G401 (cell line): ENCODE measurements around the gene CARD9. TPM values are rescaled to one million over a fixed set of nuclear protein-coding genes. Genes with fewer than 3 reads are reported as not detected.
A peak's percentile ranks its signal among the peaks of the same experiment; 100 is the strongest.

Experiments
- DNase-seq: peaks from one replicate; pipeline ENCODE4 v3.0.0-alpha.2; 2015; ENCODE audit warnings: low spot score
- in situ Hi-C: cut with HindIII; loops from 2 replicates; pipeline ENCODE4 v1.10.0; 2016; ENCODE audit warnings: low sequenced_read_pairs, mixed read lengths
- total RNA-seq: library from RNA; depleted of rRNA; stranded (reverse); fragments of >200 nt; shearing (Covaris generic); gene quantifications from 2 replicates; pipeline ENCODE4 v1.2.3, GENCODE V29; 2014

CARD9 gene
- total RNA-seq, 1 experiment from 2014 or later = 0.98 TPM

GRCh38 chr9:136403915-136404800, 30.7 kb upstream of the CARD9 start:
- DNase-seq = no peak
- in situ Hi-C loops = no loop called here

- no peak for DNase-seq
- in situ Hi-C loops = no loop called here
Measured at GRCh38 chr9:136403538-136403914, 30.1 kb upstream of the CARD9 start.

- DNase-seq = no peak
- in situ Hi-C loops = no loop called here
Measured at GRCh38 chr9:136402067-136402466, 28.6 kb upstream of the CARD9 start.

GRCh38 chr9:136401173-136401922, 27.9 kb upstream of the CARD9 start:
- DNase-seq = no peak
- in situ Hi-C loops = no loop called here

- DNase-seq = peak; percentile 81
- in situ Hi-C loops = no loop called here
Measured at GRCh38 chr9:136400038-136400834, 26.8 kb upstream of the CARD9 start, which contains the start of gene SNAPC4. Gene SNAPC4, minus strand, starts transcription at chr9:136400170. Its CDS starts 1,742 bp downstream, at chr9:136398428.

GRCh38 chr9:136399176-136400037, 25.9 kb upstream of the CARD9 start:
- DNase-seq = no peak
- in situ Hi-C loops = no loop called here

- in situ Hi-C loops = no loop called here
- DNase-seq = no peak
Measured at GRCh38 chr9:136398286-136398685, 24.8 kb upstream of the CARD9 start.

GRCh38 chr9:136397643-136398042, 24.2 kb upstream of the CARD9 start:
- in situ Hi-C loops = no loop called here
- no peak for DNase-seq

GRCh38 chr9:136396219-136396515, 22.7 kb upstream of the CARD9 start:
- in situ Hi-C loops = no loop called here
- DNase-seq = no peak

GRCh38 chr9:136395345-136396218, 22.1 kb upstream of the CARD9 start:
- in situ Hi-C loops = no loop called here
- no peak for DNase-seq

- in situ Hi-C loops = no loop called here
- DNase-seq = no peak
Measured at GRCh38 chr9:136395020-136395340, 21.5 kb upstream of the CARD9 start.

GRCh38 chr9:136394312-136395019, 21.0 kb upstream of the CARD9 start:
- in situ Hi-C loops = no loop called here
- no peak for DNase-seq

- in situ Hi-C loops = no loop called here
Measured at GRCh38 chr9:136393531-136393930, 20.1 kb upstream of the CARD9 start.

GRCh38 chr9:136392538-136393449, 19.3 kb upstream of the CARD9 start:
- no peak for DNase-seq
- in situ Hi-C loops = no loop called here

More at GRCh38 chr9:136393531-136393930, 20.1 kb upstream of the CARD9 start:
- DNase-seq = no peak

GRCh38 chr9:136391737-136392537, 18.5 kb upstream of the CARD9 start:
- DNase-seq = no peak
- in situ Hi-C loops = no loop called here

- in situ Hi-C loops = no loop called here
Measured at GRCh38 chr9:136389396-136389795, 15.9 kb upstream of the CARD9 start.

More at GRCh38 chr9:136389396-136389795, 15.9 kb upstream of the CARD9 start:
- no peak for DNase-seq
